ENCODE measurements around the gene GIT2.

DNA sequence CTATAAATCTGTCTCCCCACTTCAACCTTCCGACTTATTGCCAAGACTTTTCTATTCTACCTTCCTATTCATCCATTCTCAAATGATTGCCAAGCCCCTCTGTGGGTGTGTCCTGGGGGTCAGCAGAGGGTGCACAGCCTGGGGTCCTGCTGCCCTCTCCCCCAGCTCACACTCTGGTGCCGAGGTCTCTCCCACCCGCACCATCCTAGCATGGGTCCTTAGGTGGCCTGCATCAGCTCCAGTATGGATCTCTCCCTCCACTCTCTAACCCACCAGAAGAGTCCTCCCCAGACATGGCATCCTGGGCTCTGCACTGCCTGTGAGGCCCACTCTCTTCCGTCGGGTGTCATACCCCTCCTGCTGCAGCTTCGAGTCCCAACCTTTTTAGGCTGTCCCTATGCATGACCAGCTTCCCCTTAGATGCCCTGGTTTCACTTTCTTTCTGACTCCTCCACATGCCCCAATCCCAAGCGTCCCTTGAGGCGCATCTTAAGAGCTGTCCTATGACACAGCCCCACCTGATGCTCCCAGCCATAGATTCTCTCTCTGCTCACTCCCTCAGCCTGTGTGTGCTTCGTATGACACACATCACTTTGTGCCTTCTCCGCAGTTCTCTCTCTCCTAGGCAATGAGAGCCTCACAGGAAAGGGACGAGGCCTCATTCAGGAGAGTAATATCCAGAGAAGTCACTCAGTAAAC lies 43.9 kb downstream of the GIT2 start:
- TF ChIP-seq CTCF (IDR thresholded peaks at IDR 0.05), result no peak
- TF ChIP-seq POLR2A (IDR thresholded peaks at IDR 0.05), result no peak
